Neuronal stem cell (in vitro differentiated cells): ENCODE measurements around the gene FAM13B.

Experiments
- DNase-seq: peaks from one replicate; pipeline ENCODE4 v3.0.0-alpha.2; 2013; ENCODE audit warnings: low spot score
- H2AFZ ChIP-seq: one replicate; pipeline ENCODE4 v1.6.1; 2013; ENCODE audit warnings: mild to moderate bottlenecking, low read length, inconsistent platforms
- H2AK5ac ChIP-seq: 2 replicates; pipeline ENCODE4 v1.6.1; 2013; ENCODE audit warnings: low read depth, mild to moderate bottlenecking, inconsistent platforms, low read length, moderate library complexity, mixed read lengths
- H2BK120ac ChIP-seq: 2 replicates; pipeline ENCODE4 v1.6.1; 2013; ENCODE audit warnings: low read depth, mild to moderate bottlenecking, inconsistent platforms, low read length, moderate library complexity, mixed read lengths
- H2BK12ac ChIP-seq: one replicate; pipeline ENCODE4 v1.6.1; 2013; ENCODE audit warnings: low read length, inconsistent platforms
- H2BK15ac ChIP-seq: 2 replicates; pipeline ENCODE4 v1.6.1; 2013; ENCODE audit warnings: mild to moderate bottlenecking, low read length, inconsistent platforms, mixed read lengths
- H2BK5ac ChIP-seq: one replicate; pipeline ENCODE4 v1.6.1; 2013; ENCODE audit warnings: inconsistent platforms, mild to moderate bottlenecking, low read length, moderate library complexity
- H3K14ac ChIP-seq: one replicate; pipeline ENCODE4 v1.6.1; 2013; ENCODE audit warnings: low read length, inconsistent platforms
- H3K18ac ChIP-seq: 2 replicates; pipeline ENCODE4 v1.6.1; 2013; ENCODE audit warnings: low read length, inconsistent platforms
- H3K23ac ChIP-seq: 2 replicates; pipeline ENCODE4 v1.6.1; 2013; ENCODE audit warnings: low read depth, mild to moderate bottlenecking, mixed read lengths, low read length, inconsistent platforms; ENCODE audit not compliant: poor library complexity
- H3K27ac ChIP-seq: replicated peaks from 3 replicates; pipeline ENCODE4 v1.5.1; 2013; ENCODE audit warnings: low read length, inconsistent platforms
- H3K27me3 ChIP-seq, 3 experiments: 2 replicates each; pipeline ENCODE4 v1.6.1; 2013; ENCODE audit warnings: low read length in 3 of 3, mild to moderate bottlenecking in 2 of 3, inconsistent platforms in 1 of 3, low read depth in 1 of 3, mixed read lengths in 1 of 3, moderate library complexity in 1 of 3; ENCODE audit not compliant: control insufficient read depth in 3 of 3, insufficient read depth in 3 of 3
- H3K36me3 ChIP-seq, 2 donors: replicated peaks in 1 of 2; 2 replicates each; pipeline ENCODE4 v1.6.1; 2013; ENCODE audit warnings: low read length in 2 of 2; ENCODE audit not compliant: control insufficient read depth in 2 of 2, insufficient read depth in 2 of 2
- H3K4ac ChIP-seq: 2 replicates; pipeline ENCODE4 v1.6.1; 2013; ENCODE audit warnings: inconsistent platforms, mild to moderate bottlenecking, low read length, moderate library complexity
- H3K4me1 ChIP-seq, 2 donors: 1 replicate in 1 of 2; 2 replicates in 1 of 2; pipeline ENCODE4 v1.6.1; 2013; ENCODE audit warnings: low read length in 2 of 2, low read depth in 1 of 2; ENCODE audit not compliant: control insufficient read depth in 2 of 2, insufficient read depth in 1 of 2
- H3K4me2 ChIP-seq: one replicate; pipeline ENCODE4 v1.6.1; 2013; ENCODE audit warnings: mild to moderate bottlenecking, low read length, inconsistent platforms; ENCODE audit not compliant: insufficient read depth, poor library complexity, severe bottlenecking
- H3K4me3 ChIP-seq, 2 donors: 2 replicates each; pipeline ENCODE4 v1.5.1; 2013; ENCODE audit warnings: low read length in 2 of 2, mild to moderate bottlenecking in 2 of 2, inconsistent platforms in 1 of 2, moderate library complexity in 1 of 2
- H3K79me1 ChIP-seq: one replicate; pipeline ENCODE4 v1.6.1; 2013; ENCODE audit warnings: low read depth, mild to moderate bottlenecking, inconsistent platforms, low read length, moderate library complexity
- H3K9ac ChIP-seq: one replicate; pipeline ENCODE4 v1.6.1; 2013; ENCODE audit warnings: mild to moderate bottlenecking, low read depth, low read length, inconsistent platforms; ENCODE audit not compliant: poor library complexity
- H3K9me3 ChIP-seq, 2 donors: replicated peaks in 1 of 2; 2 replicates each; pipeline versions ENCODE3 to v1.6.1; 2013; ENCODE audit warnings: low read length in 2 of 2, mild to moderate bottlenecking in 2 of 2, inconsistent platforms in 1 of 2, low read depth in 1 of 2, mixed read lengths in 1 of 2, moderate library complexity in 1 of 2; ENCODE audit not compliant: control insufficient read depth in 2 of 2, insufficient read depth in 1 of 2
- H4K8ac ChIP-seq: one replicate; pipeline ENCODE4 v1.6.1; 2013; ENCODE audit warnings: low read depth, mild to moderate bottlenecking, inconsistent platforms, low read length, moderate library complexity
- H4K91ac ChIP-seq: one replicate; pipeline ENCODE4 v1.6.1; 2013; ENCODE audit warnings: low read length, low read depth, mild to moderate bottlenecking, inconsistent platforms; ENCODE audit not compliant: poor library complexity
- WGBS, 2 donors: extraction: QIAGEN DNeasy Blood & Tissue Kit; methylation state at CpG; one replicate each; pipeline ENCODE4 v1.1.7; 2013; ENCODE audit warnings: missing lambda C conversion rate in 2 of 2, mixed read lengths in 1 of 2; ENCODE audit not compliant: insufficient read length in 2 of 2, insufficient replicate concordance in 1 of 2; ENCODE audit errors: extremely low coverage in 2 of 2; 5-methylcytosine and 5-hydroxymethylcytosine counted together

FAM13B gene

GRCh38 chr5:138033907-138034306, 1.0 kb upstream of the FAM13B start:
- no CpG with 5 or more reads among the region's 2 CpGs for WGBS, 2 donors
- H3K27me3 ChIP-seq, result no peaks in the 10 kb centered on the region
- peak overlapping the region; percentile 97 for H2AFZ ChIP-seq
- no peak overlapping the region for H3K4ac ChIP-seq
- H3K4me2 ChIP-seq, result no peak overlapping the region
- H2BK15ac ChIP-seq, result no peak overlapping the region
- H3K4me1 ChIP-seq, result peaks cover 3 to 4% of the 10 kb centered on the region in 2 donors
- H3K14ac ChIP-seq, result no peak overlapping the region
- no peaks in the 10 kb centered on the region for H3K9me3 ChIP-seq
- H3K23ac ChIP-seq, result no peak overlapping the region
- H2BK120ac ChIP-seq, result no peak overlapping the region
- no peak overlapping the region for H4K8ac ChIP-seq
- H2AK5ac ChIP-seq, result no peak overlapping the region
- no peaks in the 10 kb centered on the region for H3K79me1 ChIP-seq
- peaks cover 0 to 12% of the 10 kb centered on the region in 2 donors for H3K36me3 ChIP-seq
- no peak overlapping the region for H3K9ac ChIP-seq
- H2BK5ac ChIP-seq, result no peak overlapping the region
- H4K91ac ChIP-seq, result no peak overlapping the region
- DNase-seq, result no peak
- H2BK12ac ChIP-seq, result no peak overlapping the region
- H3K27ac ChIP-seq, result no peak overlapping the region
- peak overlapping the region in 1 of 2 donors; percentile 80 for H3K4me3 ChIP-seq
- no peak overlapping the region for H3K18ac ChIP-seq

GRCh38 chr5:138033386-138033808, 518 bp upstream of the FAM13B start:
- Histone ChIP-seq H3K23ac (peak overlapping the region; percentile 97), H3K79me1 (no peaks in the 10 kb centered on the region), H2AFZ (peak overlapping the region; percentile 97), H4K91ac (no peak overlapping the region), H3K18ac (peak overlapping the region; percentile 94), H3K4ac (no peak overlapping the region), H4K8ac (no peak overlapping the region), H2BK12ac (no peak overlapping the region), H2BK120ac (no peak overlapping the region), H2BK15ac (peak overlapping the region; percentile 38), H3K4me3 (peak overlapping the region; percentile 80 to 88), H3K4me1 (peaks cover 3 to 4% of the 10 kb centered on the region in 2 donors), H3K4me2 (peak overlapping the region; percentile 77), H3K9ac (peak overlapping the region; percentile 64), H3K27me3 (no peaks in the 10 kb centered on the region), H3K27ac (peak overlapping the region; percentile 80), H2BK5ac (peak overlapping the region; percentile 31), H2AK5ac (peak overlapping the region; percentile 11), H3K14ac (no peak overlapping the region), H3K36me3 (peaks cover 0 to 12% of the 10 kb centered on the region in 2 donors), H3K9me3 (no peaks in the 10 kb centered on the region)
- no peak for DNase-seq
- WGBS, 2 donors, result no CpG with 5 or more reads among the region's 15 CpGs

GRCh38 chr5:138032028-138032571, 779 bp downstream of the FAM13B start:
- Histone ChIP-seq H3K79me1 (no peaks in the 10 kb centered on the region), H2AFZ (peak overlapping the region; percentile 97), H2BK12ac (no peak overlapping the region), H3K27me3 (no peaks in the 10 kb centered on the region), H3K23ac (peak overlapping the region; percentile 97), H3K9me3 (peaks cover 0 to 6% of the 10 kb centered on the region in 2 donors), H2BK120ac (peak overlapping the region; percentile 42), H3K4me3 (peak overlapping the region; percentile 80 to 98), H4K8ac (no peak overlapping the region), H2AK5ac (no peak overlapping the region), H3K9ac (peak overlapping the region; percentile 96), H3K27ac (peak overlapping the region; percentile 99), H4K91ac (no peak overlapping the region), H3K14ac (peak overlapping the region; percentile 98), H2BK5ac (peak overlapping the region; percentile 97), H3K36me3 (peaks cover 2 to 25% of the 10 kb centered on the region in 2 donors), H2BK15ac (peak overlapping the region; percentile 38), H3K4me1 (peaks cover 3 to 4% of the 10 kb centered on the region in 2 donors), H3K18ac (peak overlapping the region; percentile 99), H3K4me2 (peak overlapping the region; percentile 84), H3K4ac (no peak overlapping the region)
- WGBS, 2 donors, result no CpG with 5 or more reads among the region's 24 CpGs
- DNase-seq, result no peak

- Histone ChIP-seq H3K4me1 (peaks cover 3 to 4% of the 10 kb centered on the region in 2 donors), H2BK120ac (no peak overlapping the region), H2BK12ac (no peak overlapping the region), H3K4ac (no peak overlapping the region), H4K91ac (no peak overlapping the region), H3K14ac (no peak overlapping the region), H3K4me2 (no peak overlapping the region), H2AFZ (no peak overlapping the region), H2AK5ac (no peak overlapping the region), H4K8ac (no peak overlapping the region), H3K18ac (no peak overlapping the region), H3K9me3 (peaks cover 0 to 6% of the 10 kb centered on the region in 2 donors), H3K79me1 (no peaks in the 10 kb centered on the region), H2BK5ac (no peak overlapping the region), H3K36me3 (peaks cover 2 to 25% of the 10 kb centered on the region in 2 donors), H2BK15ac (no peak overlapping the region), H3K27me3 (no peaks in the 10 kb centered on the region), H3K9ac (no peak overlapping the region), H3K4me3 (no peak overlapping the region), H3K23ac (no peak overlapping the region), H3K27ac (no peak overlapping the region)
- DNase-seq, result no peak
- no CpG with 5 or more reads among the region's 2 CpGs for WGBS, 2 donors
These were observed 2.9 kb downstream of the FAM13B start for GRCh38 chr5:138029944-138030343.
